WTC11 (cell line): ENCODE measurements around the gene FGB. TPM values are rescaled to one million over a fixed set of nuclear protein-coding genes. Genes with fewer than 3 reads are reported as not detected.

Source experiments
- ATAC-seq: fragments of 200-7000 bp; cut with Tn5 transposase; 2 replicates; pipeline ENCODE4 v1.10.0; 2021; ENCODE audit warnings: mild to moderate bottlenecking, moderate library complexity
- CTCF ChIA-PET: fragments of 300-600 bp; sonication (Branson Sonifier 250); formaldehyde crosslinking; loops from one replicate; lab custom pipeline; 2021; ENCODE audit warnings: antibody characterized with exemption; lab: Charles Lee
- POLR2A ChIA-PET: fragments of 350-600 bp; sonication (Branson Sonifier 250); formaldehyde crosslinking; loops from one replicate; lab custom pipeline; 2021; ENCODE audit warnings: antibody characterized with exemption; lab: Charles Lee
- DNase-seq: peaks from one replicate; pipeline ENCODE4 v3.0.0; 2021; ENCODE audit warnings: low spot score
- H3K27ac Mint-ChIP-seq: 2 replicates; pipeline ENCODE4 v1.8.0; 2021; ENCODE audit warnings: mixed read lengths
- H3K27me3 Mint-ChIP-seq: 2 replicates; pipeline ENCODE4 v1.8.0; 2021; ENCODE audit warnings: low read depth, mild to moderate bottlenecking, moderate library complexity, mixed read lengths
- H3K36me3 Mint-ChIP-seq: 2 replicates; pipeline ENCODE4 v1.8.0; 2021; ENCODE audit warnings: mixed read lengths
- H3K4me1 Mint-ChIP-seq: 2 replicates; pipeline ENCODE4 v1.8.0; 2022; ENCODE audit warnings: mixed read lengths
- H3K4me3 Mint-ChIP-seq: 2 replicates; pipeline ENCODE4 v1.8.0; 2021; ENCODE audit warnings: mild to moderate bottlenecking, moderate library complexity, mixed read lengths
- H3K9me3 Mint-ChIP-seq: 2 replicates; pipeline ENCODE4 v1.8.0; 2021; ENCODE audit warnings: mixed read lengths
- AFF4 ChIP-seq: sonication (generic); formaldehyde crosslinking; IDR thresholded peaks from 2 replicates; pipeline ENCODE4 v1.8.1; 2023; ENCODE audit warnings: mild to moderate bottlenecking, missing genetic modification reagents, borderline replicate concordance
- ARID4B ChIP-seq: sonication (generic); formaldehyde crosslinking; IDR thresholded peaks from 2 replicates; pipeline ENCODE4 v1.8.0; 2023; ENCODE audit warnings: missing genetic modification reagents, mild to moderate bottlenecking, borderline replicate concordance
- CBFB ChIP-seq: sonication (generic); formaldehyde crosslinking; IDR thresholded peaks from 2 replicates; pipeline ENCODE4 v1.8.1; 2022; ENCODE audit warnings: mild to moderate bottlenecking, low read depth, missing genetic modification reagents
- CREM ChIP-seq: sonication (generic); formaldehyde crosslinking; IDR thresholded peaks from 2 replicates; pipeline ENCODE4 v1.8.1; 2022; ENCODE audit warnings: mild to moderate bottlenecking, missing genetic modification reagents, moderate library complexity
- E2F5 ChIP-seq: sonication (generic); formaldehyde crosslinking; IDR thresholded peaks from 2 replicates; pipeline ENCODE4 v1.8.1; 2022; ENCODE audit warnings: mild to moderate bottlenecking, moderate library complexity, missing genetic modification reagents
- HMGA2 ChIP-seq: fragments of 250-450 bp; sonication (Bioruptor Pico); IDR thresholded peaks from 2 replicates; pipeline ENCODE4 v1.4.0; 2021; ENCODE audit warnings: mild to moderate bottlenecking, moderate library complexity
- JUN ChIP-seq: sonication (generic); formaldehyde crosslinking; IDR thresholded peaks from 2 replicates; pipeline ENCODE4 v1.8.0; 2023; ENCODE audit warnings: mild to moderate bottlenecking, missing genetic modification reagents
- MAX ChIP-seq: sonication (generic); formaldehyde crosslinking; IDR thresholded peaks from 2 replicates; pipeline ENCODE4 v1.8.0; 2022; ENCODE audit warnings: mild to moderate bottlenecking, missing genetic modification reagents
- MXD4 ChIP-seq: fragments of 250-450 bp; sonication (Bioruptor Pico); IDR thresholded peaks from 2 replicates; pipeline ENCODE4 v1.8.0; 2021; ENCODE audit warnings: mild to moderate bottlenecking, moderate library complexity, borderline replicate concordance
- MYBL2 ChIP-seq: sonication (generic); formaldehyde crosslinking; IDR thresholded peaks from 2 replicates; pipeline ENCODE4 v1.8.1; 2023; ENCODE audit warnings: mild to moderate bottlenecking, moderate library complexity, missing genetic modification reagents
- NFE2L1 ChIP-seq: sonication (generic); formaldehyde crosslinking; IDR thresholded peaks from 2 replicates; pipeline ENCODE4 v1.8.1; 2023; ENCODE audit warnings: missing genetic modification reagents
- NR3C1 ChIP-seq: sonication (generic); formaldehyde crosslinking; conservative IDR thresholded peaks from 2 replicates; pipeline ENCODE4 v1.8.1; 2023; ENCODE audit warnings: low read depth, mild to moderate bottlenecking, missing genetic modification reagents
- PREB ChIP-seq: sonication (generic); formaldehyde crosslinking; IDR thresholded peaks from 2 replicates; pipeline ENCODE4 v1.8.1; 2022; ENCODE audit warnings: mild to moderate bottlenecking, missing genetic modification reagents, moderate library complexity, borderline replicate concordance
- SOX15 ChIP-seq: fragments of 250-450 bp; sonication (Bioruptor Pico); IDR thresholded peaks from 2 replicates; pipeline ENCODE4 v1.9.0; 2021; ENCODE audit warnings: mild to moderate bottlenecking
- SP1 ChIP-seq: sonication (generic); formaldehyde crosslinking; conservative IDR thresholded peaks from 2 replicates; pipeline ENCODE4 v1.8.1; 2022; ENCODE audit warnings: missing genetic modification reagents
- STAT6 ChIP-seq: sonication (generic); formaldehyde crosslinking; conservative IDR thresholded peaks from 2 replicates; pipeline ENCODE4 v1.8.1; 2023; ENCODE audit warnings: mild to moderate bottlenecking, low read depth, missing genetic modification reagents, moderate library complexity
- TCF7 ChIP-seq: sonication (generic); formaldehyde crosslinking; IDR thresholded peaks from 2 replicates; pipeline ENCODE4 v1.8.0; 2022; ENCODE audit warnings: mild to moderate bottlenecking, low read depth, missing genetic modification reagents, moderate library complexity
- TEAD1 ChIP-seq: sonication (generic); formaldehyde crosslinking; IDR thresholded peaks from 2 replicates; pipeline ENCODE4 v1.8.0; 2022; ENCODE audit warnings: mild to moderate bottlenecking, missing genetic modification reagents
- TP53 ChIP-seq: sonication (generic); formaldehyde crosslinking; IDR thresholded peaks from 2 replicates; pipeline ENCODE4 v1.8.1; 2023; ENCODE audit warnings: mild to moderate bottlenecking, missing genetic modification reagents
- ZNF121 ChIP-seq: sonication (generic); formaldehyde crosslinking; IDR thresholded peaks from 2 replicates; pipeline ENCODE4 v1.8.0; 2023; ENCODE audit warnings: missing genetic modification reagents
- ZNF138 ChIP-seq: sonication (generic); formaldehyde crosslinking; conservative IDR thresholded peaks from 2 replicates; pipeline ENCODE4 v1.8.1; 2022; ENCODE audit warnings: mild to moderate bottlenecking, moderate library complexity, missing genetic modification reagents
- ZNF219 ChIP-seq: sonication (generic); formaldehyde crosslinking; IDR thresholded peaks from 2 replicates; pipeline ENCODE4 v1.8.0; 2023; ENCODE audit warnings: missing genetic modification reagents, mild to moderate bottlenecking, borderline replicate concordance
- ZNF232 ChIP-seq: sonication (generic); formaldehyde crosslinking; IDR thresholded peaks from 2 replicates; pipeline ENCODE4 v1.8.0; 2022; ENCODE audit warnings: mild to moderate bottlenecking, missing genetic modification reagents
- total RNA-seq: library from RNA; stranded (reverse); gene quantifications from 3 replicates; pipeline ENCODE4 v1.2.3, GENCODE V29; 2021

Gene FGB
- total RNA-seq, 1 experiment from 2014 or later = 2.3 TPM

GRCh38 chr4:154616287-154616686, 53.5 kb downstream of the FGB start:
- no peaks in the 10 kb centered on the region; the same call in 1 of the 2 replicates for H3K27me3 Mint-ChIP-seq
- no peak for TF ChIP-seq ZNF138 (CRISPR knock-in tag)
- TF ChIP-seq SOX15 (CRISPR knock-in tag) = no peak
- TF ChIP-seq AFF4 (CRISPR knock-in tag) = no peak
- TF ChIP-seq MYBL2 = no peak
- TF ChIP-seq NR3C1 (CRISPR knock-in tag) = no peak
- TF ChIP-seq ZNF121 (CRISPR knock-in tag) = no peak
- no peak for TF ChIP-seq MAX (CRISPR knock-in tag)
- TF ChIP-seq CREM (CRISPR knock-in tag) = no peak
- no peak for TF ChIP-seq HMGA2
- no peak for TF ChIP-seq SP1 (CRISPR knock-in tag)
- no peak for TF ChIP-seq STAT6 (CRISPR knock-in tag)
- TF ChIP-seq E2F5 (CRISPR knock-in tag) = no peak
- TF ChIP-seq TP53 (CRISPR knock-in tag) = no peak
- no peak for TF ChIP-seq ZNF219 (CRISPR knock-in tag)
- TF ChIP-seq JUN (CRISPR knock-in tag) = no peak
- no peak for TF ChIP-seq ZNF232 (CRISPR knock-in tag)
- TF ChIP-seq TCF7 (CRISPR knock-in tag) = no peak
- no peak for TF ChIP-seq CBFB
- no peak for TF ChIP-seq MXD4 (CRISPR knock-in tag)
- TF ChIP-seq, all 79 proteins: peak for 0
- H3K27ac Mint-ChIP-seq = no peak overlapping the region
- POLR2A ChIA-PET = no interaction called here
- H3K4me3 Mint-ChIP-seq = no peak overlapping the region
- no peak for DNase-seq
- ATAC-seq = no peak
- H3K4me1 Mint-ChIP-seq = peaks cover 18% of the 10 kb centered on the region
- CTCF ChIA-PET = interaction anchor here (0.8 to 0.9 kb wide), 2 partner anchors 57 to 66 kb away, joined by 3 to 4 read pairs; partner anchors contain the start of gene PLRG1
- H3K36me3 Mint-ChIP-seq = no peaks in the 10 kb centered on the region
- no peaks in the 10 kb centered on the region for H3K9me3 Mint-ChIP-seq

- ATAC-seq = no peak
Measured at GRCh38 chr4:154616731-154617130, 53.9 kb downstream of the FGB start.

More at GRCh38 chr4:154616731-154617130, 53.9 kb downstream of the FGB start:
- Mint-ChIP-seq H3K9me3 (no peaks in the 10 kb centered on the region), H3K4me1 (peaks cover 18% of the 10 kb centered on the region), H3K27me3 (no peaks in the 10 kb centered on the region; the same call in 1 of the 2 replicates), H3K27ac (no peak overlapping the region), H3K4me3 (no peak overlapping the region), H3K36me3 (no peaks in the 10 kb centered on the region)
- ChIA-PET POLR2A (no interaction called here), CTCF (interaction anchor here (0.9 kb wide), 1 partner anchor 57 kb away, joined by 4 read pairs; no protein-coding TSS in a partner anchor)
- TF ChIP-seq ARID4B (CRISPR knock-in tag) = no peak
- TF ChIP-seq PREB = no peak
- no peak for TF ChIP-seq NFE2L1 (CRISPR knock-in tag)
- no peak for TF ChIP-seq NR3C1 (CRISPR knock-in tag)
- TF ChIP-seq TEAD1 = no peak
- no peak for DNase-seq
